ENCODE measurements around the gene SLC51A.

Gene SLC51A

DNA sequence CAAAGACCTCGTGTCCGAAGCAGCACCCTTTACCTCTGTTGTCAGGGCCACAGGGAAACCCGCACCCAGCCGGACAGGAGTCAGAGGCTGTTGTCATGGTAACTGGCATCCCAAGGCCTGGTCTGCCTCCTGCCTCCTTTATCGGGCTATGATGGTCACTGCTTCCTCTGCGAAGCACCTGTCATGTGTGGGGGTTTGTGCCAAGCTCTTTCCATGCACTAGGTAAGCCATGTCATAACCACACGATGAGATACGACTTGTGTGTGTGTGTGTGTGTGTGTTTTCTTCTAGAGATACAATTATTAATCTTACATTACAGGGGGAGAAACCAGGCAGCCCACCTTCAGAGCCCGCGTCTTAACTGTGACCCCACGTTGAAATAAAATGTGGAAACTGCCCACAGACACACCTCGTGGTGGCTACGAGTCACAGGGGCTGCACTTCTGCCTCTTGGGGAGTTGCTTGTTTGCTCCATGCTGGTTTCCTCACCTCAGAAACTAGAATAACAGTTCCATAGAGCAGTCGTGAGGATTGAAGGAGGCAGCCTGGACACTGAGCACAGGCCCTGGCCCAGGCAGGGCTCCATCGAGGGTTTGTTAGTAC is 23.1 kb upstream of the SLC51A start:
- no peak for DNase-seq (ENCODE audit: low read depth)
- TF ChIP-seq, protein P1, sequence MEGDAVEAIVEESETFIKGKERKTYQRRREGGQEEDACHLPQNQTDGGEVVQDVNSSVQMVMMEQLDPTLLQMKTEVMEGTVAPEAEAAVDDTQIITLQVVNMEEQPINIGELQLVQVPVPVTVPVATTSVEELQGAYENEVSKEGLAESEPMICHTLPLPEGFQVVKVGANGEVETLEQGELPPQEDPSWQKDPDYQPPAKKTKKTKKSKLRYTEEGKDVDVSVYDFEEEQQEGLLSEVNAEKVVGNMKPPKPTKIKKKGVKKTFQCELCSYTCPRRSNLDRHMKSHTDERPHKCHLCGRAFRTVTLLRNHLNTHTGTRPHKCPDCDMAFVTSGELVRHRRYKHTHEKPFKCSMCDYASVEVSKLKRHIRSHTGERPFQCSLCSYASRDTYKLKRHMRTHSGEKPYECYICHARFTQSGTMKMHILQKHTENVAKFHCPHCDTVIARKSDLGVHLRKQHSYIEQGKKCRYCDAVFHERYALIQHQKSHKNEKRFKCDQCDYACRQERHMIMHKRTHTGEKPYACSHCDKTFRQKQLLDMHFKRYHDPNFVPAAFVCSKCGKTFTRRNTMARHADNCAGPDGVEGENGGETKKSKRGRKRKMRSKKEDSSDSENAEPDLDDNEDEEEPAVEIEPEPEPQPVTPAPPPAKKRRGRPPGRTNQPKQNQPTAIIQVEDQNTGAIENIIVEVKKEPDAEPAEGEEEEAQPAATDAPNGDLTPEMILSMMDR (conservative IDR thresholded peaks at IDR 0.05; ENCODE audit: control insufficient read depth, insufficient read depth, low read depth, low read length), result no peak
- H3K4me3 ChIP-seq (ENCODE audit: control insufficient read depth, low read depth, low read length), result no peak overlapping the region

DNA sequence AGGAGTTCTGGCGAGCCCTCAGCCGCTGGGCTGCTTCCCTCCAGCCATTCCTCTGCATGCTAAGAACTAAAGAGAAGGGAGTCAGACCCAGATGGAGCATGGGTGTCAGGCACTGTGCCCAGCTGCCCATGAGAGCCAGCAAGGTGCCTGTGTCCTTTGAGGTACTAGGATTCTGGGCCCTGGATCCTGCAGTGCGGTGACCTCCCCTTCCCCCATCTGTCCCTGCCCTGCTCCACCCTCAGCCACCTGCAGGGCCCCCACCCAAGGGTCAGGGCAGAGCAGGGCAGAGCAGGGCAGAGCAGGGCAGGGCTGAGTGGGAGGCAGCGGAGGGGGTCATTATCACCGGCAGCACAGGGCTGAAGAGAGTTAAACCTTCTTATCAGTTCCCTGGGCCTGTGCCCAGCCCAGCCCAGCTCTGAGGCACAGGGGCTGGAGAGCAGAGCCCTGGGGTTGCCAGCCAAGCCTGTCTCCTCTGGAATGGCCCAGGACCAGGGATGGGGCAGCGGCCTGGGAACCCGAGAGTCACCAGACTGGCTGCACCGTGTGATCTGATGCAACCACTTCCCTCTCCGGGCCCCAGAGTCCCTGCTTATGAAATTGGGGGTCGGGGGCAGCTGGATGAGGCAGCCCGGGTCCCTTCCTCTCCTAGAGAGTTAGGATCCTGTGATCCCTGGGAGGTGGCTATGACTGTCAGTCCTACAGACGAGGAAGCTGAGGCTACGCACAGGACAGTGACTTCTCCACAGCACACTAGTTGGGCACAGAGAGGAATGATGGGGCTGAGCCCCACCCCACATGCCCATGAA is 22.4 kb upstream of the SLC51A start:
- H3K4me3 ChIP-seq (ENCODE audit: control insufficient read depth, low read depth, low read length), result no peak overlapping the region
- DNase-seq (ENCODE audit: low read depth), result no peak
- TF ChIP-seq, protein P1 (conservative IDR thresholded peaks at IDR 0.05; ENCODE audit: control insufficient read depth, insufficient read depth, low read depth, low read length), result no peak

DNA sequence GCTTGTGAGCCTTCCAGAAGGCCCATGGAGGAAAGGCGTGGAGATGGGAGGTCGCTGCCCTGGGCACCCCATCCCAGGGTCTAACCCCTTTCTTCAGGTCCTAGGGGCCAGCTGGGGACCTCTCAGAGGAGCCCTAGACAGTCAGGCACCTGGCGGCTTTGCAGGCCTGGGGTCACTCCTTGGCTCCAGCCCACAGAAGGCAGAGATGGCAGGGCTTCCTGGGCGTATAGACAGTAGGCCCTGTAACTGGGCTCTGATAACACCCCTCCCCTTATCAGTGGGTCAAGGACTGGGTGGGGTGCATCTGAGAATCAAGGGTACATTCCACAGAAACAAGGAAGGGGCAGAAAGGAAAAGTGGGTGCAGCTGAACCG is 21.8 kb upstream of the SLC51A start:
- no peak overlapping the region for H3K4me3 ChIP-seq (ENCODE audit: control insufficient read depth, low read depth, low read length)
- no peak for DNase-seq (ENCODE audit: low read depth)
- TF ChIP-seq, protein P1 (conservative IDR thresholded peaks at IDR 0.05; ENCODE audit: control insufficient read depth, insufficient read depth, low read depth, low read length), result no peak

DNA sequence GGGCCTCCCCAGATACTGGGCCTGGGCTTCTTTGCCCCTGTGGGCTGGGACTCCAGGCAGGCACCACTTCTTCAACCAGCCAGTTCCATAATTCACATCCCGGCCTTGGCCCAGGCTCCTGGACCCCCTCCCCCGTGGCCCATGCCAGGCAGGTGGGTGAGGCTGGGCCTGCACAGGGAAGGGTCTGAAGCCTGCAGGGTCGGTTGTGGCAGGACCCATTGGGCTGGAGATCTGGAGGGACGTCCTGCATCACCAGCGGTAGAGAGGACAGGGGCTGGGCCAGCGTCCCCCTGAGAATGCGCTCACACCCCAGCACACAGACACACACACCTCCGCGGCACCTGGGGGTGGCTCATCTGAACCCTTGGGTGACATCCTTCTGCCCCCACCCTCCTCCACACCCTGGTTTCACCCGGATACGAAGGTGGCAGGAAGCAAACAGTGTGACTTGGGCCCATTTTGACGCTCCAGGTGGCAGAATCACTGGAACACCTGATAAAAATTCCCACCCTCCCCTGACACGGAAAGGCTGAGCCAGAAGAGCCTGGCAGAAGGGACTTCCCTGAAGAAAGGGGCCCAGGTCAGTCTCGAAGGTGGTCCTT is 20.6 kb upstream of the SLC51A start:
- TF ChIP-seq, protein P1 (conservative IDR thresholded peaks at IDR 0.05; ENCODE audit: control insufficient read depth, insufficient read depth, low read depth, low read length), result no peak
- no peak for DNase-seq (ENCODE audit: low read depth)
- H3K4me3 ChIP-seq (ENCODE audit: control insufficient read depth, low read depth, low read length), result no peak overlapping the region

DNA sequence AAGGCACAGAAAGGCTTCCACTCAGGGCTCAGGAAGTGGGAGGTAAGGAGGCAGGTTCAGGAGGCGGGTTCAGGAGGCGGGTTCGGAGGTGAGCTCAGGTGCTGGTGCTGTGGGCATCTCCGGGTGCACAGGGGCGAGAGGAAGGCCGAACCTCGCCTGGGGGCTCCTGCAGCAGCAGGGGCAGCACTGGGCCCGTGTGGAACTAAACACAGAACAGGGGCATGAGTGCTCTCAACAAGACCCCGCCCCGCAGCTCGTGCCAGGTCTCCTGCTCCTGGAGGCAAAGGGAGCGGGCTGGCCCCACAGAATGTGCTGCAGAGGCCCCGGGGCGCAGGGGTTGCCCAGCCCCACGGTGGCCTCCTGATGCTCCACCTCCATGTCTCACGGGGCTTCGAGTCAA is 18.8 kb upstream of the SLC51A start:
- TF ChIP-seq, protein P1 (conservative IDR thresholded peaks at IDR 0.05; ENCODE audit: control insufficient read depth, insufficient read depth, low read depth, low read length), result no peak
- no peak overlapping the region for H3K4me3 ChIP-seq (ENCODE audit: control insufficient read depth, low read depth, low read length)
- no peak for DNase-seq (ENCODE audit: low read depth)

DNA sequence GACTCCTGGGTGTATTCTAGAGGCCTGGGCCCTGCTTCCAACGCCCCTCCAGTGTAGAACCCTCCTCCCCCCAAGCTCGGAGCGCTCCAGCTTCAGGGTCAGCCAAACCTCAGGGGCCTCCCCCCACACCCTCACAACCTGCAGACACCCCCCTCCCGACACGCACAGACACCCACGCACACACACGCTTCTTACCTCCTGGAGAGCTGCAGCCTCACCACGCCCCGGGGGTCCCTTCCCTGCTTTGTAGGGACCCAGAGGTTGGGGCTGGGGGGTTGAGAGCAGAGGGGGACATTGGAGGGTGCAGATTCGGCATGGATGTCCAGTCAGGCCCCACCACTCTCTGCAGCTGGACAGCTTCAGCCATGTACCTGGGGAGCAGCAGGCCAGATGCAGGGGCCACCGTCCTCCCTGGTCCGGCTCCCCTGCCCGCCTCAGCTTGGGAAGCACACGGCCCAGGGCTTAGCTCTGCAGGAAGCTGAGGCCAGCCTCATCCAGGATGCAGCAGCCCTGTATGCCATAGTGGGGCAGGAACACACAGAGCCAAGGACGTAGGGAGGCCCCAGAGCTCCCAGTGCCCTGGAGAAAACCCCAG is 18.2 kb upstream of the SLC51A start:
- TF ChIP-seq, protein P1 (conservative IDR thresholded peaks at IDR 0.05; ENCODE audit: control insufficient read depth, insufficient read depth, low read depth, low read length), result no peak
- DNase-seq (ENCODE audit: low read depth), result no peak
- no peak overlapping the region for H3K4me3 ChIP-seq (ENCODE audit: control insufficient read depth, low read depth, low read length)
